ENCODE measurements around the gene ABLIM1. TPM values are rescaled to one million over a fixed set of nuclear protein-coding genes. Genes with fewer than 3 reads are reported as not detected.

The ABLIM1 gene
- total RNA-seq, 6 donors from 2014 or later = 92.2 to 153 (median 131) TPM

- no peaks in the 10 kb centered on the region for H3K9me3 ChIP-seq
- 82 to 87% methylated on average over 6 to 9 of the region's 9 CpGs for WGBS, 2 donors
- no peak overlapping the region for H3K27ac ChIP-seq
- TF ChIP-seq POLR2A (IDR thresholded peaks at IDR 0.05) = no peak
- no peak for TF ChIP-seq CTCF (IDR thresholded peaks at IDR 0.05)
- TF ChIP-seq EP300 (IDR thresholded peaks at IDR 0.05) = no peak
- TF ChIP-seq POLR2AphosphoS5 (IDR thresholded peaks at IDR 0.05) = no peak
- H3K27me3 ChIP-seq = no peaks in the 10 kb centered on the region
- DNase-seq (peak in 1 of 2 donors; percentile 13), ATAC-seq (ENCODE audit: low FRiP score in 2 of 2) (peak in 1 of 2 donors; percentile 30)
- H3K36me3 ChIP-seq = peaks cover 0 to 14% (median 0%) of the 10 kb centered on the region in 4 donors
- peaks cover 9 to 17% (median 14%) of the 10 kb centered on the region in 4 donors for H3K4me1 ChIP-seq
- no peak overlapping the region for H3K4me3 ChIP-seq
These were observed 82.5 kb downstream of the ABLIM1 start for GRCh38 chr10:114575417-114576131.

GRCh38 chr10:114573330-114574045 lies 84.6 kb downstream of the ABLIM1 start:
- Histone ChIP-seq H3K4me1 (peaks cover 9 to 17% (median 14%) of the 10 kb centered on the region in 4 donors), H3K4me3 (no peak overlapping the region), H3K9me3 (no peaks in the 10 kb centered on the region), H3K36me3 (peaks cover 0 to 20% (median 0%) of the 10 kb centered on the region in 4 donors), H3K27ac (peak overlapping the region in 1 of 4 donors; percentile 28), H3K27me3 (no peaks in the 10 kb centered on the region)
- DNase-seq (no peak), ATAC-seq (ENCODE audit: low FRiP score in 2 of 2) (no peak)
- TF ChIP-seq CTCF (IDR thresholded peaks at IDR 0.05) (no peak), EP300 (IDR thresholded peaks at IDR 0.05) (no peak), POLR2AphosphoS5 (IDR thresholded peaks at IDR 0.05) (no peak), POLR2A (IDR thresholded peaks at IDR 0.05) (no peak)
- WGBS, 2 donors = 62 to 73% methylated on average over 6 of the region's 6 CpGs

GRCh38 chr10:114571316-114571999 lies 86.6 kb downstream of the ABLIM1 start:
- no peak for DNase-seq
- TF ChIP-seq EP300 (IDR thresholded peaks at IDR 0.05) = no peak
- TF ChIP-seq POLR2AphosphoS5 (IDR thresholded peaks at IDR 0.05) = no peak
- TF ChIP-seq POLR2A (IDR thresholded peaks at IDR 0.05) = no peak
- no peak for TF ChIP-seq CTCF (IDR thresholded peaks at IDR 0.05)
- no peak overlapping the region for H3K4me3 ChIP-seq
- H3K4me1 ChIP-seq = peaks cover 0 to 12% (median 7%) of the 10 kb centered on the region in 4 donors
- H3K36me3 ChIP-seq = peaks cover 0 to 20% (median 0%) of the 10 kb centered on the region in 4 donors
- 84 to 92% methylated on average over 12 of the region's 12 CpGs for WGBS, 2 donors
- peak overlapping the region in 1 of 4 donors; percentile 5 for H3K27ac ChIP-seq
- no peaks in the 10 kb centered on the region for H3K27me3 ChIP-seq
- ATAC-seq (ENCODE audit: low FRiP score in 2 of 2) = no peak
- no peaks in the 10 kb centered on the region for H3K9me3 ChIP-seq

GRCh38 chr10:114566064-114566463 lies 92.0 kb downstream of the ABLIM1 start:
- H3K27me3 ChIP-seq = no peaks in the 10 kb centered on the region
- 94% methylated on average over 7 of the region's 7 CpGs for WGBS, 2 donors
- H3K36me3 ChIP-seq = peaks cover 0 to 11% (median 0%) of the 10 kb centered on the region in 4 donors
- DNase-seq = peak in 1 of 2 donors; percentile 15
- no peak for ATAC-seq (ENCODE audit: low FRiP score in 2 of 2)
- H3K27ac ChIP-seq = no peak overlapping the region
- TF ChIP-seq EP300 (IDR thresholded peaks at IDR 0.05) (no peak), CTCF (IDR thresholded peaks at IDR 0.05) (no peak), POLR2A (IDR thresholded peaks at IDR 0.05) (no peak), POLR2AphosphoS5 (IDR thresholded peaks at IDR 0.05) (no peak)
- no peaks in the 10 kb centered on the region for H3K4me1 ChIP-seq
- no peak overlapping the region for H3K4me3 ChIP-seq
- no peaks in the 10 kb centered on the region for H3K9me3 ChIP-seq
